Stimulated activated effector memory CD8-positive, alpha-beta T cell treated with anti-CD3 and anti-CD28 coated beads, Interleukin-12 subunit alpha, Interleukin-12 subunit beta, amount 100 ng/mL, for 72 hours (primary cell): Measurements from ENCODE around the gene LMOD1.
A peak's percentile ranks its signal among the peaks of the same experiment; 100 is the strongest.
"Not testable (repeated sequence)": the region's sequence is repeated elsewhere in the genome, so short reads cannot be mapped to it uniquely, and the experiment has no call there.

ENCODE experiments used
- ATAC-seq: fragments of 150-1000 bp; cut with Tn5 transposase; 2 replicates; pipeline ENCODE4 v1.10.0; 2021
- DNase-seq, 2 donors: peaks; one replicate each; pipeline ENCODE4 v3.0.0; 2021 to 2022; ENCODE audit warnings: low spot score in 2 of 2
- H3K27ac Mint-ChIP-seq: one replicate; pipeline ENCODE4 v1.8.0; 2022; ENCODE audit warnings: mild to moderate bottlenecking, mixed read lengths
- H3K36me3 Mint-ChIP-seq: one replicate; pipeline ENCODE4 v1.8.0; 2022; ENCODE audit warnings: mild to moderate bottlenecking, mixed read lengths
- H3K4me1 Mint-ChIP-seq: one replicate; pipeline ENCODE4 v1.8.0; 2022; ENCODE audit warnings: mixed read lengths
- H3K4me3 Mint-ChIP-seq: one replicate; pipeline ENCODE4 v1.8.0; 2022; ENCODE audit warnings: mild to moderate bottlenecking, mixed read lengths
- H3K9me3 Mint-ChIP-seq: one replicate; pipeline ENCODE4 v1.8.0; 2022; ENCODE audit warnings: mixed read lengths

The LMOD1 gene

DNA sequence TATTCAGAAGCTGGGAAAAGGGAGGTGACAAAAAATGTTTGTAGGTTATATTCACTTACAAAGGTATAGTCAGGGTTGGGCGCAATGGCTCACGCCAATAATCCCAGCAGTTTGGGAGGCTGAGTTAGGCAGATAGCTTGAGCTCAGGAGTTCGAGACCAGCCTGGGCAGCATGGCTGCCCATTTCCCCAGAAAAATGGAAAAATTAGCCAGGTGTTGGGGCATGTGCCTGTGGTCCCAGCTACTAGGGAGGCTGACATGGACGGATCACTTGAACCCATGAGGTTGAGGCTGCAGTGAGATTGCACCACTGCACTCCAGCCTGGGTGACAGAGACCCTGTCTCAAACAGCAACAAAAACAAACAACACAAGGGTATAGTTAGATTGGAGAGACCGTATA, 12.0 kb upstream of the LMOD1 start:
- H3K36me3 Mint-ChIP-seq: peaks cover 91% of the 10 kb centered on the region
- peaks cover 26% of the 10 kb centered on the region for H3K4me1 Mint-ChIP-seq
- DNase-seq (no peak), ATAC-seq (no peak)
- peak overlapping the region; percentile 37 for H3K27ac Mint-ChIP-seq
- no peak overlapping the region for H3K4me3 Mint-ChIP-seq
- H3K9me3 Mint-ChIP-seq: no peaks in the 10 kb centered on the region

DNA sequence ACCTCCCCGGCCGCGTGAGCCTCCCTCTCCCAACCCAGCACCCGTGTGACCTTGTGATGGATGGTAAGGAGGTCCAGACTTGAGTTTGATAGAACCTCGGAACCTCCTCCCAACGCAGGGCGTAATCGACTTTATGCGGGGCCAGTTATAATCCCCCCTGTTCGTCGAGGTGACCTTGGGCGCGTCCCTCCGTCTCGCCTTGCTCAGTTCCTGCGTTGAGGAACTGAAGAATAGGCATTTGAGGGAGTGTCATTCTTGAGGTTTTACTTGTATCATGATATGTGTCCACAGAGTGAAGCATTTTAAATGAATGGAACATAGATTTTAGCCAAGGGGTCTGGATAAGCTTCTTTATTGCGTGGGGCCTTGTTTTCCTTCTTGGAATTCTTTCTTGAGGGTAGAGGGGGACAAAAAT, 9.4 kb upstream of the LMOD1 start:
- Mint-ChIP-seq H3K4me3 (peak overlapping the region; percentile 92), H3K27ac (peak overlapping the region; percentile 99), H3K36me3 (peaks cover 65% of the 10 kb centered on the region), H3K4me1 (peaks cover 20% of the 10 kb centered on the region), H3K9me3 (no peaks in the 10 kb centered on the region)
- no peak for DNase-seq
- ATAC-seq: peak; percentile 67

DNA sequence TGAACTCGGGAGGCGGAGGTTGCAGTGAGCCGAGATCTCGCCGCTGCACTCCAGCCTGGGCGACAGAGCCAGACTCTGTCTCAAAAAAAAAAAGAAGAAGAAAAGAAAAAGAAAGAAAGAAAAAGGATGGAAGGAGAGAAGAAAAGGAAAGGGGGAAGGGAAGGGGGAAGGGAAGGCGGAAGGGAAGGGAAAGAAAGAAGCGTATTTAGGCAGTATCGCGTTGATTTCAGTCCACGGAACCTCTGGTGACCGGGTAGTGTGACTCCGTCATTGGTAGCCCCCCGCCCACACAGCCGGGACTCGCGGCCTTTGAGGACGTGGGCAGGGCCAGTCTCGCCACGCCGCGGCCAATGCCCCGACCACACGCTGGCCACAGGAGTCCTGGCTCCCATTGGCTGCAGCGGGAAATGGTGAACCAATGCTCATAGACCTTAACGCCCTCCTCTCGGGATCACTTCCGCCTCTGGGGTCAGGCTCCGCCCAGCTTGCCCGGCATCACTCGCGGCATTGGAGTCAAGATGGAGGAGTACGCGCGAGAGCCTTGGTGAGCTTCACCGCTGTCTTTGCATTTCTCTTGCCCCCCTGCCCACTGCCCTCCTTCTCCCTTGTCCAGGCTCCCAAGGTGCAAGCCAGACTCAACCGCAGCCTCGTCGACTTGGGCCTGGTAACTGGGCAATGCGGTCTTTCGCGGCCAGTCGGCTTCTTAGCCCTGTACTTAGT, 8.8 kb upstream of the LMOD1 start, which contains the start of gene TIMM17A:
TSS of gene TIMM17A (plus strand) at position 495 of the 720 bp plus-strand sequence. CDS start at position 519, 24 bp downstream.
- peak; percentile 93 to 97 for DNase-seq
- Mint-ChIP-seq H3K27ac (peak within 1 kb of the TSS; percentile 99), H3K4me1 (peaks cover 20% of the 10 kb centered on the region), H3K4me3 (peak within 1 kb of the TSS; percentile 92), H3K36me3 (peaks cover 60% of the 10 kb centered on the region), H3K9me3 (no peaks in the 10 kb centered on the region)
- ATAC-seq: peak; percentile 99

DNA sequence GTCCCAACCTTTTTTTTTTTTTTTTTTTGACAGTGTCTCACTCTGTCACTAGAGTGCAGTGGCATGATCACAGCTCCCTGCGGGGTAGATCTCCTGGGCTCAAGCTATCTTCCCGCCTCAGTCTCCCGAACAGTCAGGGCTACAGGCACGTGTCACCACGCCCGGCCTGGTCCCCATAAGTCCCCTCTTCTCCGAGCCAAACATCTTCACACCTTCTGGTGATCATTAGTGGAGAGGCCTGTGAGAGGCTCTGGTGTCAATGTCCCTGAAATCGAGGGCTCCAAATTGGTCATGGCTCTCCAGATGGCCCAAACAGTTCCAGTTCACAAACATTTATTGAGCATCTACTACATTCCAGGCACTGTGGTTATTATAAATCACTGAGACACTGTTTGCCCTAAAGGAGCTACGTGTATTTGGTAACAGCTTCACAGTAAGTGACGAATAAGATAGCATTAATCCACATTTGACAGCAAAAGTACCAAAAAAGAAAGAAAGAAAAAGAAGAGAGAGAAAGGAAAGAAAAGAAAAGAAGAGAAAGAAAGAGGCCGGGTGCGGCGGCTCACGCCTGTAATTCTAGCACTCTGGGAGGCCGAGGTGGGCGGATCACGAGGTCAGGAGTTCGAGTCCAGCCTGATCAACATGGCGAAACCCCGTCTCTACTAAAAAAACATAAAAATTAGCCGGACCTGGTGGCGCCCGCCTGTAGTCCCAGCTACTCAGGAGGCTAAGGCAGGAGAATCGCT, 8.1 kb upstream of the LMOD1 start:
- H3K36me3 Mint-ChIP-seq: peaks cover 52% of the 10 kb centered on the region
- DNase-seq (no peak), ATAC-seq (no peak)
- peak overlapping the region; percentile 92 for H3K4me3 Mint-ChIP-seq
- H3K4me1 Mint-ChIP-seq: peaks cover 20% of the 10 kb centered on the region
- H3K9me3 Mint-ChIP-seq: no peaks in the 10 kb centered on the region
- peak overlapping the region; percentile 99 for H3K27ac Mint-ChIP-seq

- Mint-ChIP-seq H3K4me1 (peaks cover 18% of the 10 kb centered on the region), H3K4me3 (no peak overlapping the region), H3K36me3 (peaks cover 3% of the 10 kb centered on the region), H3K27ac (no peak overlapping the region), H3K9me3 (no peaks in the 10 kb centered on the region)
- ATAC-seq: no peak
- no peak for DNase-seq
These were observed 3.1 kb upstream of the LMOD1 start for GRCh38 chr1:201949491-201949890.

DNA sequence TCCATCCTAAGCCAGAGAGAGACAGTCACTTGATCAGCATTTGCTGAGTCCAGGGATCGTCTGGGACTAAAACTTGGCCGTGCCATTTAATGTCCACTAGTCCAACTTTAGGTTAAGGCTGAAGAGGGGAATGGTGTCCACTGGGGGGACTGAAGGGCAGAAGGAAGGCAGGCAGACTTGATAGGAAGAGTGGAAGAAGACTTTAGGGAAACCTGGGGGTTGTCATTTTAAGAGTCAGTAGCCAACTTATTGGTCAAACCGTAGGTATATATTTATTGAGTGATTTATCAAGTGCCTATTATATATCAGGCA, 1.3 kb upstream of the LMOD1 start:
- H3K4me3 Mint-ChIP-seq: no peak overlapping the region
- ATAC-seq (no peak), DNase-seq (no peak)
- H3K4me1 Mint-ChIP-seq: peaks cover 15% of the 10 kb centered on the region
- no peaks in the 10 kb centered on the region for H3K36me3 Mint-ChIP-seq
- no peaks in the 10 kb centered on the region for H3K9me3 Mint-ChIP-seq
- no peak overlapping the region for H3K27ac Mint-ChIP-seq

DNA sequence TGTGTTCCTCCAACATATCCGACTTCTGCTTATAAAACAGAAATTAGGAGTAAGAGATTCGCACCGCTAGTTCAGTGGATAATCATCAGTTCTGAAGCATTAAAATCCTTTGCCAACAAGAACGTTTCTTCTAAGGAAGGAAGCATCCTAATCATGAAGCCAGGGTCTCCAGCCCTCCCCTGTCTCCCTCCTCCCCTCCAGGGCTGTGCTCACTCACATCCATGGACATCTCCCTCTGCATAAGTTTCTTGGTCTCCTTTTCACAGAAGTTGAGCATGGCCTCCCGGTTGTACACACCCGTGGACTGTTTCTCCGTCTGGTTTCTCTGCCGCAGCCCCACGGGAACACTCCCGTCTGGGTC, 505 bp downstream of the LMOD1 start:
- Mint-ChIP-seq H3K27ac (no peak overlapping the region), H3K4me1 (peaks cover 15% of the 10 kb centered on the region)

GRCh38 chr1:201945157-201945556, 1.2 kb downstream of the LMOD1 start:
- H3K4me3 Mint-ChIP-seq: no peak overlapping the region
- no peak for DNase-seq
- ATAC-seq: no peak
- peaks cover 15% of the 10 kb centered on the region for H3K4me1 Mint-ChIP-seq
- H3K9me3 Mint-ChIP-seq: no peaks in the 10 kb centered on the region
- no peaks in the 10 kb centered on the region for H3K36me3 Mint-ChIP-seq
- no peak overlapping the region for H3K27ac Mint-ChIP-seq

More for the DNA sequence above, 505 bp downstream of the LMOD1 start:
- ATAC-seq: no peak
- DNase-seq: no peak
- H3K36me3 Mint-ChIP-seq: no peaks in the 10 kb centered on the region
- peak overlapping the region; percentile 56 for H3K4me3 Mint-ChIP-seq
- H3K9me3 Mint-ChIP-seq: no peaks in the 10 kb centered on the region

DNA sequence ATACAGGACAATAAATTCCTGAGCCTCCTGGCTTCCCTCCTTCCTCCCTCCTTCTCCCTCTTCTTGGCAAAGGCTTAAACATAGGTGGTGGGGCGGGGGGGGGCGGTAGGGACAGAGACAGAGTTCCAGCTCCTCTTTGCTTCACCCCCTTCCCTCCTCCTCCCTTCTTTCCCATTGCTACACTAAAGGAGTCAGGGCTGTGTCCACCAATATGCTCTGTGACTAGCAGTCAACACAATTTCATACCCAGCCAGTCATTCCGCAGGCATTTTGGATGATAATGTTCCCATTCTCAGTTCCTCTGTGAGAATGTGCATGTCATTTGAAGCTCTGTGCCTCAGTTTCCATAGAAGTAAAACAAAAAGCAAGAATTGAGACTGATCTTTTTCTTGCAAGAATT, 1.7 kb downstream of the LMOD1 start:
- Mint-ChIP-seq H3K4me1 (peaks cover 15% of the 10 kb centered on the region), H3K27ac (no peak overlapping the region), H3K4me3 (no peak overlapping the region), H3K36me3 (no peaks in the 10 kb centered on the region), H3K9me3 (no peaks in the 10 kb centered on the region)
- ATAC-seq (no peak), DNase-seq (no peak)

GRCh38 chr1:201944002-201944401, 2.3 kb downstream of the LMOD1 start:
- no peak for ATAC-seq

GRCh38 chr1:201942129-201942495, 4.2 kb downstream of the LMOD1 start:
- Mint-ChIP-seq H3K9me3 (no peaks in the 10 kb centered on the region), H3K27ac (no peak overlapping the region), H3K4me1 (peaks cover 14% of the 10 kb centered on the region), H3K4me3 (no peak overlapping the region), H3K36me3 (no peaks in the 10 kb centered on the region)
- DNase-seq (no peak), ATAC-seq (no peak)

More at GRCh38 chr1:201944002-201944401, 2.3 kb downstream of the LMOD1 start:
- Mint-ChIP-seq H3K9me3 (no peaks in the 10 kb centered on the region), H3K36me3 (no peaks in the 10 kb centered on the region), H3K4me3 (no peak overlapping the region), H3K27ac (no peak overlapping the region), H3K4me1 (peaks cover 15% of the 10 kb centered on the region)
- no peak for DNase-seq

- no peak for DNase-seq
- Mint-ChIP-seq H3K4me1 (peaks cover 9% of the 10 kb centered on the region), H3K36me3 (no peaks in the 10 kb centered on the region), H3K27ac (no peak overlapping the region), H3K4me3 (no peak overlapping the region), H3K9me3 (no peaks in the 10 kb centered on the region)
- ATAC-seq: no peak
These were observed 4.8 kb downstream of the LMOD1 start for GRCh38 chr1:201941420-201942128.

GRCh38 chr1:201940316-201940715, 6.0 kb downstream of the LMOD1 start:
- not testable (repeated sequence) for H3K36me3 Mint-ChIP-seq, H3K9me3 Mint-ChIP-seq, DNase-seq, ATAC-seq, H3K27ac Mint-ChIP-seq, H3K4me3 Mint-ChIP-seq, H3K4me1 Mint-ChIP-seq

DNA sequence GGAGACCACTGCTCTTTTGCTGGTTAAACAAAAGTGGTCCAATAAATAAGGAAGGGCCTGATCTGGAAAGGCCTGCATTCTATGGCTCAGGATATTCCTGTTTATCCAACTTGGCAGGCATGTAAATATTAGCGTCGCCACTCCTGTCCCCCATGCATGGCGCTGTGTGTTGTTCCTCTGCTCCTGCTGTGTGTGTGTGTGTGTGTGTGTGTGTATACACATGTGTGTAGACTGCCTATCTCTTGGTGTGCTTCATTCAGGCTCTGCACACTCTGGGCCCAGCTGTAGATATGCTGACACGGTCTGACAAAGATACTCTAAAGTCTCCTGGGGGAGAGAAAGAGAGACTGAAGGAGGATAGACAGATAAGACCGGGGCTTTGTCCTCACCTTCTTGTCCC, 6.8 kb downstream of the LMOD1 start:
- DNase-seq (no peak), ATAC-seq (no peak)
- no peaks in the 10 kb centered on the region for H3K4me1 Mint-ChIP-seq
- H3K27ac Mint-ChIP-seq: no peak overlapping the region
- H3K9me3 Mint-ChIP-seq: no peaks in the 10 kb centered on the region
- H3K36me3 Mint-ChIP-seq: no peaks in the 10 kb centered on the region
- no peak overlapping the region for H3K4me3 Mint-ChIP-seq

- DNase-seq: no peak
- Mint-ChIP-seq H3K36me3 (no peaks in the 10 kb centered on the region), H3K4me1 (no peaks in the 10 kb centered on the region), H3K9me3 (no peaks in the 10 kb centered on the region), H3K4me3 (no peak overlapping the region), H3K27ac (no peak overlapping the region)
- ATAC-seq: no peak
These were observed 7.2 kb downstream of the LMOD1 start for GRCh38 chr1:201939148-201939547.
